HG02759 (cell line): ENCODE measurements around the gene PTMA.
"Not testable (repeated sequence)": the region's sequence is repeated elsewhere in the genome, so short reads cannot be mapped to it uniquely, and the experiment has no call there.

ENCODE experiments used
- ATAC-seq: cut with Tn5 transposase; IDR thresholded peaks from one replicate; pipeline ENCODE4 v1.9.1; 2021; ENCODE audit warnings: mild to moderate bottlenecking, moderate library complexity; ENCODE audit not compliant: unreplicated experiment

Gene PTMA

GRCh38 chr2:231714639-231715498 is 6.5 kb downstream of the PTMA start:
- no peak for ATAC-seq

- ATAC-seq = no peak
These were observed 7.1 kb downstream of the PTMA start for GRCh38 chr2:231715499-231715837.

- no peak for ATAC-seq
These were observed 7.8 kb downstream of the PTMA start for GRCh38 chr2:231715988-231716616.

GRCh38 chr2:231716666-231717280 is 8.4 kb downstream of the PTMA start:
- no peak for ATAC-seq

- ATAC-seq = peak; percentile 39
These were observed 9.2 kb downstream of the PTMA start for GRCh38 chr2:231717281-231718171.

GRCh38 chr2:231718799-231719198 is 10.5 kb downstream of the PTMA start:
- ATAC-seq = no peak

- ATAC-seq = peak; percentile 3
These were observed 12.1 kb downstream of the PTMA start for GRCh38 chr2:231720292-231720986.

- ATAC-seq = peak; percentile 79
These were observed 13.0 kb downstream of the PTMA start for GRCh38 chr2:231720987-231721966.

GRCh38 chr2:231722721-231723307 is 14.5 kb downstream of the PTMA start:
- no peak for ATAC-seq

- ATAC-seq = no peak
These were observed 17.2 kb downstream of the PTMA start for GRCh38 chr2:231725476-231725875.

GRCh38 chr2:231726276-231726675 is 18.0 kb downstream of the PTMA start:
- ATAC-seq = no peak

GRCh38 chr2:231727621-231728020 is 19.3 kb downstream of the PTMA start:
- no peak for ATAC-seq

GRCh38 chr2:231732604-231733003 is 24.3 kb downstream of the PTMA start:
- no peak for ATAC-seq

- no peak for ATAC-seq
These were observed 29.4 kb downstream of the PTMA start for GRCh38 chr2:231737761-231738160.

GRCh38 chr2:231743376-231744116 is 35.2 kb downstream of the PTMA start:
- ATAC-seq = no peak

GRCh38 chr2:231745303-231746038 is 37.1 kb downstream of the PTMA start:
- no peak for ATAC-seq

- not testable (repeated sequence) for ATAC-seq
These were observed 40.0 kb downstream of the PTMA start for GRCh38 chr2:231748153-231748896.
